GM12878 (cell line): ENCODE measurements around the gene PRUNE2. TPM values are rescaled to one million over a fixed set of nuclear protein-coding genes. Genes with fewer than 3 reads are reported as not detected.

Experiments used
- ATAC-seq: fragments of 200-7000 bp; cut with Tn5 transposase; 3 replicates; pipeline ENCODE4 v1.9.1; 2020; ENCODE audit warnings: mild to moderate bottlenecking, moderate library complexity
- BruUV-seq: library from RNA; stranded (reverse); fragments of 400-500 nt; replicated peaks from 2 replicates; lab custom pipeline; 2021; lab: Mats Ljungman, UMichigan
- CTCF ChIA-PET: fragments of 300-600 bp; sonication (Branson Sonifier 250); formaldehyde crosslinking; extraction: SDS; loops from one replicate; lab custom pipeline; 2021; ENCODE audit warnings: inconsistent platforms; lab: Yijun Ruan, JAX
- POLR2A ChIA-PET: fragments of 350-600 bp; formaldehyde crosslinking; extraction: SDS; loops from one replicate; lab custom pipeline; 2021; ENCODE audit warnings: inconsistent platforms; lab: Charles Lee
- RAD21 ChIA-PET: fragments of 300-600 bp; sonication (Branson Sonifier 250); formaldehyde crosslinking; loops from one replicate; lab custom pipeline; 2023; ENCODE audit warnings: antibody characterized with exemption; ENCODE audit not compliant: unreplicated experiment; lab: Charles Lee
- SMC1A ChIA-PET: fragments of 300-600 bp; sonication (Branson Sonifier 250); formaldehyde crosslinking; loops from one replicate; lab custom pipeline; 2023; ENCODE audit not compliant: unreplicated experiment, uncharacterized antibody; lab: Charles Lee
- DNase-seq: peaks from one replicate; pipeline ENCODE4 v3.0.0-alpha.2; 2011; ENCODE audit warnings: low read depth, low spot score
- FAIRE-seq: peaks from 3 replicates; lab custom pipeline; 2011; peaks lifted over from hg19 to GRCh38; lab: Jason Lieb, UNC
- H2AFZ ChIP-seq: 2 replicates; pipeline ENCODE4 v1.6.0; 2011; ENCODE audit warnings: low read depth, low read length, control low read depth; ENCODE audit not compliant: control insufficient read depth
- H3K27ac ChIP-seq: 2 replicates; pipeline ENCODE4 v1.5.1; 2011; ENCODE audit warnings: control low read depth; ENCODE audit not compliant: control insufficient read depth, insufficient read depth
- H3K27me3 ChIP-seq, 2 experiments: replicated peaks in 1 of 2; 2 replicates each; pipeline versions ENCODE4 v1.6.0 to v1.6.1; 2011; ENCODE audit warnings: low read length in 1 of 2; ENCODE audit not compliant: control insufficient read depth in 2 of 2, insufficient read depth in 2 of 2
- H3K36me3 ChIP-seq, 2 experiments: 2 replicates each; pipeline ENCODE4 v1.5.1; 2011; ENCODE audit warnings: low read length in 1 of 2; ENCODE audit not compliant: control insufficient read depth in 2 of 2, insufficient read depth in 2 of 2
- H3K4me1 ChIP-seq: 2 replicates; pipeline ENCODE4 v1.6.1; 2011; ENCODE audit warnings: mild to moderate bottlenecking, low read length, moderate library complexity, mixed read lengths; ENCODE audit not compliant: control insufficient read depth, insufficient read depth
- H3K4me2 ChIP-seq: 2 replicates; pipeline ENCODE4 v1.6.0; 2011; ENCODE audit warnings: control low read depth; ENCODE audit not compliant: control insufficient read depth, insufficient read depth
- H3K4me3 ChIP-seq: fragments of 200-600 bp; sonication (generic); 2 replicates; pipeline ENCODE4 v1.5.1; 2016
- H3K79me2 ChIP-seq: 2 replicates; pipeline ENCODE4 v1.6.0; 2011; ENCODE audit warnings: low read length; ENCODE audit not compliant: control insufficient read depth, insufficient read depth
- H3K9ac ChIP-seq: 2 replicates; pipeline ENCODE4 v1.8.0; 2011; ENCODE audit warnings: low read length, control low read depth, mixed read lengths; ENCODE audit not compliant: control insufficient read depth, insufficient read depth
- H3K9me3 ChIP-seq: replicated peaks from 3 replicates; pipeline ENCODE4 v1.5.1; 2011; ENCODE audit warnings: mild to moderate bottlenecking, low read length; ENCODE audit not compliant: control insufficient read depth, insufficient read depth
- H4K20me1 ChIP-seq: 2 replicates; pipeline ENCODE4 v1.6.0; 2011; ENCODE audit not compliant: control insufficient read depth, insufficient read depth
- BCL11A ChIP-seq: IDR thresholded peaks from 2 replicates; pipeline ENCODE4 v1.6.1; 2011; ENCODE audit warnings: low read depth, low read length
- IKZF2 ChIP-seq, 2 experiments: fragments of 450-650 bp; IDR thresholded peaks; 2 replicates each; pipeline ENCODE4 v1.6.1; 2017; ENCODE audit warnings: mild to moderate bottlenecking in 2 of 2, moderate library complexity in 2 of 2
- NR2C2 ChIP-seq: IDR thresholded peaks from 2 replicates; pipeline ENCODE4 v1.6.1; 2011; ENCODE audit warnings: borderline replicate concordance, low read depth; ENCODE audit not compliant: control insufficient read depth, insufficient read length
- POU2F2 ChIP-seq: IDR thresholded peaks from 3 replicates; pipeline ENCODE4 v1.6.1; 2011; ENCODE audit warnings: low read depth, mild to moderate bottlenecking, low read length, borderline replicate concordance
- STAT1 ChIP-seq: fragments of 450-650 bp; conservative IDR thresholded peaks from 2 replicates; pipeline ENCODE4 v1.6.1; 2014; ENCODE audit warnings: antibody characterized with exemption, mild to moderate bottlenecking
- ZBTB4 ChIP-seq: fragments of 450-650 bp; formaldehyde crosslinking; IDR thresholded peaks from 2 replicates; pipeline ENCODE4 v1.4.0; 2022; ENCODE audit warnings: mild to moderate bottlenecking, moderate library complexity
- ZNF384 ChIP-seq: IDR thresholded peaks from 2 replicates; pipeline ENCODE4 v1.6.1; 2012; ENCODE audit warnings: low read depth, mild to moderate bottlenecking, low read length, improper control_type of control experiment, borderline replicate concordance
- whole genome bisulfite sequencing: methylation state at CpG from one replicate; pipeline ENCODE4 v1.1.6; 2016; ENCODE audit warnings: low lambda C conversion rate; ENCODE audit not compliant: insufficient replicate concordance, insufficient coverage; ENCODE audit errors: missing lambda C conversion rate; 5-methylcytosine and 5-hydroxymethylcytosine counted together
- in situ Hi-C: fragments of 300-500 bp; cut with MboI; formaldehyde crosslinking; loops from 9 replicates; pipeline ENCODE4 v1.14.3; 2018; ENCODE audit warnings: mixed read lengths
- intact Hi-C: fragments of 100-400 bp; cut with micrococcal nuclease; formaldehyde crosslinking; loops from one replicate; pipeline ENCODE4 v1.14.2; 2022; ENCODE audit not compliant: unreplicated experiment
- polyA plus RNA-seq, 11 experiments: library from polyadenylated mRNA; depleted of rRNA in 4 of 11; unstranded in 6 of 11; stranded (reverse) in 5 of 11; fragments of >200 nt; fragmentation: Nextera tagmentation in 4 of 11; fragmentation: Illumina TruSeq in 1 of 11; extraction: Ambion mirVana in 4 of 11; extraction: Trizol in 1 of 11; gene quantifications; 1 replicate in 1 of 11; 2 replicates in 10 of 11; pipeline versions ENCODE4 v1.2.1 to v1.2.3, GENCODE V29; 2011 to 2016; ENCODE audit warnings: inconsistent platforms in 2 of 11, missing spikeins in 2 of 11, low read depth in 1 of 11
- total RNA-seq, 4 experiments: library from RNA; depleted of rRNA in 3 of 4; stranded (reverse); fragments of >200 nt in 3 of 4; fragmentation: Illumina TruSeq in 1 of 4; extraction: Trizol in 1 of 4; gene quantifications; 2 replicates each; pipeline versions ENCODE4 v1.2.1 to v1.2.3, GENCODE V29; 2013 to 2021

The PRUNE2 gene
- total and polyA plus RNA-seq, 10 of the 15 experiments (the other 5 are each of a cell fraction or from before 2014, with no cell fraction given): 0.07 to 0.63 (median 0.25) TPM

GRCh38 chr9:76887951-76888350 lies 18.0 kb downstream of the PRUNE2 start:
- no peaks in the 10 kb centered on the region for H4K20me1 ChIP-seq
- FAIRE-seq (no peak), DNase-seq (no peak), ATAC-seq (peak; percentile 18; the same call in 2 of the 3 replicates)
- RAD21 ChIA-PET: no interaction called here
- no peak overlapping the region for H3K4me3 ChIP-seq
- no peaks in the 10 kb centered on the region for H3K79me2 ChIP-seq
- H3K4me2 ChIP-seq: peak overlapping the region; percentile 83; the same call in 1 of the 2 replicates
- SMC1A ChIA-PET: no interaction called here
- H2AFZ ChIP-seq: peak overlapping the region; percentile 92
- intact Hi-C loops (loop anchor here (5.0 kb wide), 1 partner anchor 99 kb away; no protein-coding TSS in a partner anchor), in situ Hi-C loops (no loop called here)
- no peaks in the 10 kb centered on the region for H3K27me3 ChIP-seq
- no TSS peak for BruUV-seq
- no peak for TF ChIP-seq POU2F2
- no peak for TF ChIP-seq ZBTB4 (CRISPR knock-in tag)
- no peak for TF ChIP-seq NR2C2
- no peak for TF ChIP-seq ZNF384
- no peak for TF ChIP-seq STAT1
- no peak for TF ChIP-seq BCL11A
- TF ChIP-seq IKZF2 (IDR thresholded peaks at IDR 0.05): no peak
- H3K4me1 ChIP-seq: peaks cover 17% of the 10 kb centered on the region
- CTCF ChIA-PET: no interaction called here
- POLR2A ChIA-PET: interaction anchor here (0.6 kb wide), 1 partner anchor 21 kb away, joined by 3 read pairs; no protein-coding TSS in a partner anchor
- WGBS: 60% methylated on average over 7 of the region's 7 CpGs
- no peaks in the 10 kb centered on the region; the same call in 2 of the 3 replicates for H3K9me3 ChIP-seq
- H3K27ac ChIP-seq: no peak overlapping the region; the same call in 1 of the 2 replicates
- H3K36me3 ChIP-seq: no peaks in the 10 kb centered on the region
- no peak overlapping the region for H3K9ac ChIP-seq
